ENCODE data around the gene VSTM2L.
"Not testable (repeated sequence)": the region's sequence is repeated elsewhere in the genome, so short reads cannot be mapped to it uniquely, and the experiment has no call there.

Gene VSTM2L, protein sequence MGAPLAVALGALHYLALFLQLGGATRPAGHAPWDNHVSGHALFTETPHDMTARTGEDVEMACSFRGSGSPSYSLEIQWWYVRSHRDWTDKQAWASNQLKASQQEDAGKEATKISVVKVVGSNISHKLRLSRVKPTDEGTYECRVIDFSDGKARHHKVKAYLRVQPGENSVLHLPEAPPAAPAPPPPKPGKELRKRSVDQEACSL

DNA sequence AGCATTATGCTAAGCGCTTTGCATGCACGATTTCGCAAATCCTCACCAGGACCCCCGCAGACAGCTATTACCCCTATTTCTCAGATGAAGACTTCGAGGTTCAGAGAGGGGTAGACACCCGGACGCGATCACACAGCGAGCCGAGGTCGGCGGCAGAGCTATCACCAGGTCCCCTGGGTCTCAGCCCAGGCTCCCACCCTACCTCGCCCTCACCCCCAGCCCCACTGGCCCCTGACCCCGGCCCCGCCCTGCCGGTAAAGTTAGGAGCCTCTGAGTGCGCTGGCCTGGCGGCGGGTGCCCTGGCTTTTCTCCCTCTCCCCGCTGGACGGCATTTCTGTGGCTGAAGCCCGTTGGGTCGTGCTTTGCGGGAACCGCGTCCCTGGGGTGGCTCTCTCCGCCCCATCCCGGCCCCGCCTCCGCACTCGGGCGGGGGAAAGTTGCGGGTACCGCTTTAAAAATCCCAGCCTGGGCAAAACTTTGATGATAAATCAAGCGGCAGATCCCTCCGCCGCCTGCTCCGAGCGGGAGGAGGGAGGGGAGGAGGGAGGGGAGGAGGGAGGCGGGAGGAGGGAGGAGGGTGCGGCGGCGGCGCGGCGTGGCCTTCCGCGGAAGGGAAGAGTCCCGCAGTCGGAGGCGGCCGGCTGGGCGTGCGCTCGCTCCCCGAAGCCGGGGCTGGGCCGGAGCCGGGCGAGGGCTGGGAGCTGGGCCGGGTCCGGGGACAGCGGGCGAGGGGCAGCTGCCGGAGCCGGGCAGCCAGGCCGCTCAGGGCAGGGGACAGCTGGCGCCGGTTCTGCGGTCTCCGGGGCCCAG lies at the start of gene VSTM2L:
VSTM2L (plus strand) TSS at position 624 of the 810 bp plus-strand sequence. CDS start 224 bp downstream, outside the sequence.
- no peak for DNase-seq

- DNase-seq, result no peak
Measured at GRCh38 chr20:37853823-37854375, 49.0 kb upstream of the VSTM2L start.

- not testable (repeated sequence) for DNase-seq
Measured at GRCh38 chr20:37856034-37856433, 46.9 kb upstream of the VSTM2L start.

GRCh38 chr20:37856932-37857660 lies 45.8 kb upstream of the VSTM2L start:
- DNase-seq, result no peak

GRCh38 chr20:37859406-37860171 lies 43.3 kb upstream of the VSTM2L start:
- DNase-seq, result no peak

DNA sequence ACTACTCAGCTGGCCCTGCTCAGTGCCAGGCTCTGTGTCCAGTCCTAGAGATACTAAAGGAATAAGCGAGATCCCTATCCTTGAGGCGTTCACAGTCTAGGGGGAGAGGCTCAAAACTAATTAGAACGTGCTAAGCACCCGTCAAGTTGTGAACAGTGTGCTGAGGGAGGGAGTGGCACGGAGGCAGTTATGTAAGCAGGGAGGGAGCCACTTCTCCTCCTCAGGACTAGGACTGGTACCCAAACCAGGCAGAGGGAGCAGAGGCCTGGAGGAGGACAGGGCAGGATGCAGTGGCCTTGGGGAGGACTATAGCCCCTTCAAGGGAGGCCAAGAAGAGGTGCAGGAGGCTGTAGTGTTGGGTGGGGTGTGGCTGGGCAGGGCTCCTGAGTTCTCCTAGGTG lies 39.6 kb upstream of the VSTM2L start:
- DNase-seq, result no peak

GRCh38 chr20:37864298-37864697 lies 38.6 kb upstream of the VSTM2L start:
- no peak for DNase-seq

DNA sequence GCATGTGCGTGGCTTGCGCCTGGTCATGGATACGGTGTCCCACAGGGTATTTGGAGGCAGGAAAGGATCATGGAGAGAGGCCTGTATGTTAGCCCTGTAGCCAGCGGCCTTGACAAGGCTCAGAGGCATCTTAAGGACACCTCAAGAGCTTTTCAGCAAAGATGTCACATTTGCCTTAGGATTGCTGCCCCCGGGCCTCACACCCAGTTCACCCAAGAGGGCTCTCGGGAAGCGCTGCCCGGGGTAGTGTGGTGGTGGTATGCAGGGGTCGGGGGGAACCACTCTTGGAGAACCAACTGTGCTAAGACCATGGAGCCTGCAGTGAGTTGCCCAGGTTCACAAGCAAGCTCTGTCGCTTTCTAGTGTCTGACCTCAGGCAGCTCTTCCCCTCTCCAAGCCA lies 36.9 kb upstream of the VSTM2L start:
- no peak for DNase-seq

GRCh38 chr20:37867289-37868195 lies 35.4 kb upstream of the VSTM2L start:
- no peak for DNase-seq

GRCh38 chr20:37868851-37869333 lies 34.0 kb upstream of the VSTM2L start:
- DNase-seq, result no peak

DNA sequence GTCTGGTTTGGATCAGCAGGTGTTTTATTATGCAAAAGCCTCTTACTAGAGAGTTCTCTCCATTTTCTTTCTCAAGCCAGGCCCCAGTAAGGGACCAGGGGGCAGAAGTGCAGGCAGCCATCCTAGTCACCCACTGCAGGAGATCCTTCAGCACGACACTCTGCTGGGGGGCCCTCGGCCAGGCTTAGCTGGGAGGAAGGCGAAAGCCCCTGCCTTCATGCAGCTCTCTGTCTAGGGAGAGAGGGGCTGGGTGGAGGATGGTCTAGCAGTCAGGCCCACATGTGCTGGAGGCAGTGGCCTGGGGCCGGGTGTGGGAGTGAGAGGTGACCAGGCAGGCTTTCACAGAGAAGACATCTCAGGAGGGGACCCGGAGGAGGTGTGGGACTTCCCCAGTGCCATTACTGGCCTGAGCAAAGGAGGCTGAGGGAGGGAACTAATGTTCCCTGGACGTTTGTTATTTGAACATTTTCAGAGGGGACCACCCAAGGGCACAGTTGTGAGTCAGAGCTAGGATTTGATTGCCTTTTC lies 33.5 kb upstream of the VSTM2L start:
- no peak for DNase-seq

GRCh38 chr20:37870294-37870693 lies 32.6 kb upstream of the VSTM2L start:
- no peak for DNase-seq

DNA sequence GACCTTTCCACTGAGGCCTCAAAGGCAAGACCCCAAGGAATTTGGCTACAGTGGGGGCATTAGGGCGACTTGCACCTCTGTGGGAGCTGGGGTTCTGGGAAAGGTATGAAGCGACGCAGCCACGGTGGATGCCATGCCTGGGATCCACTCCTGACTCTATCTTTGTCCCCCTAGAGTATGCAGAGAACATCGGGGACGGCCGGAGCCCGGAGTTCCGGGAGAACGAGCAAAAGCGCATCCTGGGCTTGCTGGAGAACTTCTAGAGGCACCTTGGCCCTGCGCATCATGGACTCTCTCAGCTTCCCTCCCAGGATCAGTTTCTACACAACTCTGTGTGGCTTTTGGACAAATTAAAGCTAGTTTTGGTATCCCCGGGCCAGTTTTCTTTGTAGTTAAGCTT lies 31.2 kb upstream of the VSTM2L start:
- DNase-seq, result no peak

- DNase-seq, result no peak
Measured at GRCh38 chr20:37872161-37872560, 30.8 kb upstream of the VSTM2L start.

DNA sequence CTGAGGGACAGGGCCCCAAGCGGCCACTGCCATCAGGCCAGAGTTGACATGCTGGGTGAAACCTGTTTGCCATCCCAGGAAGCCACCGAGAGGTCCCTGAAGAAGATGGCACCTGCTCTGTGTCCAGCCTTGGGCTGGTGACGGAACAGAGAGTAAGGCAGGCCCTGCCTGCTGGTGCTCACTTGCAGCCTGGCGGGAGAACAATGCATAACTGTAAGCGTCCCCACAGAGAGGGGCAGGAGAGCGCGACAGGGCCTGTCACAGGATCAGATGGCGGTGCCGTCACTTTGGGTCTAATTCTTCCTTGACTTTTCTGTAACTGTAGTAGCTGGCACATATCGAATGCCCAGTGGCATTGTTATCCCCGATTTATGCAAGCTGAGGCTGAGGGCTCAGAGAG lies 29.0 kb upstream of the VSTM2L start:
- no peak for DNase-seq

- DNase-seq, result no peak
Measured at GRCh38 chr20:37875460-37876175, 27.3 kb upstream of the VSTM2L start.

DNA sequence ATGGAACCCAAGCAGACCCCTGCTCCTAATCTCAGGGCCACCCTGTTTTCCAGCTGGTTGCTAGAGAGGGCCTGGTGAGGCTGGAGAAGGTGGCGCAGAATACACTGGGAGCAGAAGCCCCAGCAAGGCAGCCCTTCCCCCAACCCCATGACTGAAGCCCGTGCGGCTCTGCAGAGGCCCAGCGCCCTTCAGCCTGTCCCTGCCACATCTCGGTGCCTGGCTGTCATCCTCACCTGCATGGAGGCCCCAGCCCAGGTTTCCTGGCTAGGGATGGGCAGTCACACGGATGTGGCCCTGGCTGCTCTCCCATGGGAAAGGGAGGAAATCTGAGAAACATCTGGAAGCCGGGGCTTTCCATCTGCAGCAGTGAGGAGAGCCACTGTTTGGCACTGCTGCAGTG lies 26.1 kb upstream of the VSTM2L start:
- DNase-seq, result no peak

DNA sequence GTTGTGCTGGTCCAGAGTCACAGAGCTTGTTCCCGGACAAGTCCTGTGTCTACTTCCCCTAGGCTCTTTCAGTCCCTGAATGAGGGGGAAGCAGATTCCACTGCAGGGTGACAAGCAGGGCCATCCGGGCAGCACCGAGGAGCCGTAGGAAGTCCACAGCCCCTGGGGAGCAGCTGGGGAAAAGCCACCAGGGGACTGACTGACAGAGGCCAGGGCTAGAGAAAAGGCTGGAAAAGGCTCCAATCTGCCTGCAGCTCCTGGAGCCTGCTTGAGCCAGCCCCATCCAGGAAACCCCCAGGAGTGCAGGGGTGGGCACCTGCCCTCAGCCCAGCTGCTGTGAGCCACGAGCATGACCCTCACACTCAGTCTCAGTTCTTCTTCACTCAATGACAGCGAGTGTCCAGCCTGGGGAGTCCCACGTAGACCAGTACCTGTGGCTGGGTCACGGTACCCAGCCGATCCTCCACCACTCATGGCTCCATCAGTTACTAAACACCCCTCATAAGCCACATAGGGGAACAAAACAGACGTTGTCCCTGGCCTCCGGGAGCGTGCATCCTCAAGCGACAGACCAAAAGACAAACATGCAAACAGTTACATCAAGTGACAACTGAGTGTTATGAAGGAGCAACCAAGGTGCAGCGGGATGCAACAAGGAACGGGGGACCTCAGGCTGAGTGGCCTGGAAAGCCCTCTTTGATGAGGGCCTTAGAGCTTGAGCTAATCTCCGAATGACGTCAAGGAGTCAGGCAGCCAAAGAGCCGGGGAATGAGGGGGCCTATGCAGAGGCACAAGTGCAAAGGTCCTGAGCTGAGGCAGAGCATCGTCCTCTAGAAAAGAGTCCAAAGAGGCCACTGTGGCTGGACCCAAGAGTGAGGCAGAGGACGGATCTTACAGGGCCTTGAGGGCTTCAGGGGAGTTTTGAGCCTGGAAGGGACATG lies 24.8 kb upstream of the VSTM2L start:
- no peak for DNase-seq

All from CD4-positive, alpha-beta T cell treated with Interleukin-4 for 1 hour (primary cell).